Right lobe of liver (tissue), 6 donors: ENCODE results near the gene THADA. TPM values are rescaled to one million over a fixed set of nuclear protein-coding genes. Genes with fewer than 3 reads are reported as not detected.
A peak's percentile ranks its signal among the peaks of the same experiment; 100 is the strongest.

Source experiments
- ATAC-seq, 4 donors: fragments of 200-7000 bp; cut with Tn5 transposase; one replicate each; pipeline ENCODE4 v1.9.1; 2020; ENCODE audit warnings: mild to moderate bottlenecking in 4 of 4, moderate library complexity in 4 of 4
- DNase-seq, 3 donors: peaks; one replicate each; pipeline ENCODE4 v3.0.0-alpha.2; 2020
- H3K27ac ChIP-seq, 3 donors: fragments of 200-600 bp; one replicate each; pipeline ENCODE4 v1.8.0; 2022
- H3K27me3 ChIP-seq, 2 donors: fragments of 200-600 bp; one replicate each; pipeline ENCODE4 v1.8.0; 2022
- H3K36me3 ChIP-seq, 4 donors: fragments of 200-600 bp; sonication (generic) in 1 of 4; one replicate each; pipeline versions ENCODE4 v1.5.1 to v1.8.0; 2017 to 2022; ENCODE audit warnings: control low read depth in 1 of 4
- H3K4me1 ChIP-seq, 4 donors: fragments of 200-600 bp; sonication (generic) in 1 of 4; one replicate each; pipeline versions ENCODE4 v1.5.1 to v1.8.0; 2017 to 2022; ENCODE audit warnings: control low read depth in 1 of 4
- H3K4me3 ChIP-seq, 3 donors: fragments of 200-600 bp; one replicate each; pipeline ENCODE4 v1.8.0; 2022
- H3K9me3 ChIP-seq, 4 donors: fragments of 200-600 bp; sonication (generic) in 1 of 4; one replicate each; pipeline versions ENCODE4 v1.5.1 to v1.8.0; 2017 to 2022; ENCODE audit warnings: control low read depth in 1 of 4
- CTCF ChIP-seq, 4 donors: fragments of 200-600 bp in 3 of 4; fragments of 450-650 bp in 1 of 4; IDR thresholded peaks; one replicate each; pipeline versions ENCODE4 v1.5.1 to v1.8.0; 2016 to 2022; ENCODE audit warnings: antibody characterized with exemption in 4 of 4, mild to moderate bottlenecking in 2 of 4
- POLR2A ChIP-seq: fragments of 450-650 bp; IDR thresholded peaks from one replicate; pipeline ENCODE4 v1.6.1; 2017; ENCODE audit warnings: antibody characterized with exemption, mild to moderate bottlenecking
- WGBS: methylation state at CpG from one replicate; pipeline ENCODE4 v1.1.6; 2018; ENCODE audit warnings: low coverage, low lambda C conversion rate; ENCODE audit not compliant: insufficient coverage; ENCODE audit errors: missing lambda C conversion rate; 5-methylcytosine and 5-hydroxymethylcytosine counted together
- intact Hi-C, 2 donors: fragments of 100-400 bp; cut with DNase I; formaldehyde crosslinking; loops; one replicate each; pipeline versions ENCODE4 v1.11.2 to v1.14.1; 2022
- total RNA-seq, 6 experiments: library from RNA; depleted of rRNA in 2 of 6; stranded (reverse); fragments of >200 nt in 2 of 6; fragmentation: NEBNext Ultra II Directional in 3 of 6; extraction: Animal tissue kit (Norgen Biotek cat#: 25700) in 3 of 6; gene quantifications; one replicate each; pipeline versions ENCODE4 v1.1.0 to v1.2.4, GENCODE V29; 2016 to 2023
- donor health status: DM: no; HTN: yes; CAD: no.
- donor health status: DM: no; HTN: no; CAD: no.
- donor health status: DM: no; HTN: no; CAD: no.
- donor health status: DM: no; HTN: yes; CAD: no.
- donor health status: DM: no; HTN: yes; CAD: no.

Gene THADA
- total RNA-seq, 6 experiments from 2014 or later, result 12.2 to 21.6 (median 14.0) TPM

- H3K9me3 ChIP-seq, result no peaks in the 10 kb centered on the region
- peak overlapping the region; percentile 81 to 92 (median 84) for H3K4me3 ChIP-seq
- DNase-seq (peak in 1 of 3 donors; percentile 62), ATAC-seq (no peak)
- WGBS, result under 1% methylated on average over 12 of the region's 16 CpGs
- peaks cover 0 to 33% (median 5%) of the 10 kb centered on the region in 4 donors for H3K36me3 ChIP-seq
- H3K27ac ChIP-seq, result peak overlapping the region; percentile 97 to 98 (median 98)
- H3K4me1 ChIP-seq, result peaks cover 0 to 39% (median 17%) of the 10 kb centered on the region in 4 donors
- no peak for TF ChIP-seq CTCF (IDR thresholded peaks at IDR 0.05)
- intact Hi-C loops, result loop anchor here (10.0 kb wide), 3 partner anchors 56 to 246 kb away; no protein-coding TSS in a partner anchor
- H3K27me3 ChIP-seq, result no peaks in the 10 kb centered on the region
Observed at GRCh38 chr2:43221124-43221762, 374.6 kb downstream of the THADA start.

GRCh38 chr2:43220760-43221123, 375.1 kb downstream of the THADA start:
- H3K4me1 ChIP-seq, result peaks cover 0 to 39% (median 17%) of the 10 kb centered on the region in 4 donors
- intact Hi-C loops, result loop anchor here (10.0 kb wide), 3 partner anchors 56 to 246 kb away; no protein-coding TSS in a partner anchor
- TF ChIP-seq CTCF (IDR thresholded peaks at IDR 0.05), result no peak
- TF ChIP-seq POLR2A, result no peak

DNA sequence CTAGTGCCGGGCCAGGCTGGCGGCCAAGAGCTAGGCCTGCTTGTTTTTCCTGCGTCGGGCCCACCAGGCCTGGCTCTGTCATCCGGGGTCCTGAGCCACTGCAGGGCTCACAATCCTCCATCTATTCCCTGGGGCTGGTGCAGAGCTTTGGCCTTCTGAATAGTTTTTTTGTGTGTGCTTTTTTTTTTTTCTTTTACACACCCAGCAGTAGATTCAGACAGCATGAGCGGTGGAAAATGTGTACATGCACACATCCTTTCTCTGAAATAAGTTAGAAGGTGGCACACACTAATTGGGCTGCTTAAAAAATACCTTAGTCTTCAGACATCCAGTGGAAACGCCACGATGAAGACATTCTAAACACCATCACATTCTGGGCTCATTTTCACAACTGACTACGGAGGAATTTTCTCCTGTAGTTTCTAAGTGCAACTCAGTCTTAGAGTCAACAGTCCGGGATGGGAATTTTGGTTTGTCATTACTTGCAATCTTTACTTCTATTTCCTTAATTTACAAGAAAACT, 375.5 kb downstream of the THADA start:
- Histone ChIP-seq H3K4me3 (peak overlapping the region; percentile 43 to 84 (median 81)), H3K4me1 (peaks cover 0 to 39% (median 17%) of the 10 kb centered on the region in 4 donors), H3K36me3 (peaks cover 0 to 30% (median 5%) of the 10 kb centered on the region in 4 donors), H3K9me3 (no peaks in the 10 kb centered on the region), H3K27me3 (no peaks in the 10 kb centered on the region), H3K27ac (peak overlapping the region; percentile 97 to 98 (median 98))
- ATAC-seq, result no peak
- TF ChIP-seq CTCF (IDR thresholded peaks at IDR 0.05) (no peak), POLR2A (peak; percentile 31)
- intact Hi-C loops, result loop anchor here (10.0 kb wide), 3 partner anchors 55 to 245 kb away; no protein-coding TSS in a partner anchor
- 5% methylated on average over 10 of the region's 10 CpGs for WGBS
- DNase-seq, result no peak

More at GRCh38 chr2:43220760-43221123, 375.1 kb downstream of the THADA start:
- Histone ChIP-seq H3K4me3 (peak overlapping the region; percentile 43 to 84 (median 81)), H3K27me3 (no peaks in the 10 kb centered on the region), H3K9me3 (no peaks in the 10 kb centered on the region), H3K36me3 (peaks cover 0 to 33% (median 5%) of the 10 kb centered on the region in 4 donors), H3K27ac (peak overlapping the region; percentile 97 to 98 (median 98))
- ATAC-seq (no peak), DNase-seq (no peak)
- WGBS, result 13% methylated on average over 5 of the region's 5 CpGs

DNA sequence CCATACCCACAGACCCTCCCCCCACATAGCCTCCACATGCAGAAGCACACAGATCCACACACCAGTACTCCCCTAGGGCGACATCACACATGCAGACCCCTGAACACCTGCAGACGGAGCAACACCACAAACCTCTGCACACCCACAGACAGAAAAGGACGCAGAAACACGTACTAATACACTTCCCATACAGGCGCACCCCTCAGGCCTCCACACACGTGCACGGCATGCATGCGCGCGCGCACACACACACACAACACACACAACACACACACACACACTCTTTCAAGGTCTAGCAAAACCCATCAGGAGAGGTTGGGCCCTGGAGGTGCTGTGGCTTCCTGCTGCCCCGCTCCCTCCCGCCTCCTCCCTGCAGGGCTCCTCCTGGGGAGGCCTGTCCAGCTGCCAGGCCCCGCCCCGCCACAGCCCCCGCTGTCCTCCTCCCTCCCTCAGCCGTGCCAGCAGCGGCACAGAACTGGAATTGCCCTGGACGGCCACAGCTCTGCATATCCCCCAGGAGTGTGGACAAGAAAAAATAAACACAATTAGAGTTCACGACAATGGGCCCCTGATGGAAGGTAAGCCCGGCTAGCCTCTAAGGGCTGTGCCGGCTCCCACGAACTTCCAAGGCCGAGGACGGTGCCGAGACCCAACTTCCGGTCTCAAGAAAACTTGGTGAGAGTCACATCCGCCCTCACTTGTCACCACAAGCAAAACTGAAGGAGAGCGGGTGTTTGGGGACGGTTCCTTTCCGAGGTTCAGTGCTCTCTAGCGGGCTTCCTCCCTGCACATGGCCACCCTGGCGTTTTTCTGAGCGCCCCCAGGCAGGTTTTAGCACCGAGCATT, 376.2 kb downstream of the THADA start:
- H3K27me3 ChIP-seq, result no peaks in the 10 kb centered on the region
- 2% methylated on average over 29 of the region's 35 CpGs for WGBS
- H3K36me3 ChIP-seq, result peaks cover 0 to 24% (median 2%) of the 10 kb centered on the region in 4 donors
- peak; percentile 76 to 89 (median 80) for ATAC-seq
- peak overlapping the region; percentile 43 to 84 (median 81) for H3K4me3 ChIP-seq
- intact Hi-C loops, result loop anchor here (10.0 kb wide), 3 partner anchors 55 to 245 kb away; no protein-coding TSS in a partner anchor
- peak overlapping the region; percentile 97 to 98 (median 98) for H3K27ac ChIP-seq
- H3K9me3 ChIP-seq, result no peaks in the 10 kb centered on the region
- H3K4me1 ChIP-seq, result peaks cover 0 to 39% (median 17%) of the 10 kb centered on the region in 4 donors
- peak; percentile 92 to 94 (median 93) for DNase-seq
- no peak for TF ChIP-seq CTCF (IDR thresholded peaks at IDR 0.05)
- TF ChIP-seq POLR2A, result peak; percentile 81
